Measurements from ENCODE around the gene HAUS3. TPM values are rescaled to one million over a fixed set of nuclear protein-coding genes. Genes with fewer than 3 reads are reported as not detected.

The HAUS3 gene
- total and polyA plus RNA-seq, 2 experiments from 2014 or later, result 13.8 to 14.9 TPM

DNA sequence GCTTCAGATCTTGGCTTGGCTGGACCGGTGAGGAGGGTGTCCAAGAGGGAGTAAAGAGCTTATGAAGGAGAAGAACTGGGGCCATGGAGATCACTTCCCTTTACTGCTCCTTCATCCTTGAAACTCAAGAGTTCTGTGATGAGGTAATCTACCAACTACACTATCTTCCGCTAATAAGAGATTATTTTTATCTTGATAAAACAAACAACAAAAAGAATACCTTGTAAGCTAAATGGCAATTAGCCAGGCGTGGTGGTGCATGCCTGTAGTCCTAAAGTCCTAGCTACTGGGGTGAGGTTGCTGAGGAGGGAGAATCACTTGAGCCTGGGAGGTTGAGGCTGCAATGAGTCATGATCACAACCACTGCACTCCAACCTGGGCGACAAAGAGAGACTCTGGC, 47.4 kb downstream of the HAUS3 start:
- Histone ChIP-seq H3F3A (ENCODE audit: insufficient read depth) (no peaks in the 10 kb centered on the region), H3K9me2 (ENCODE audit: insufficient read depth) (no peaks in the 10 kb centered on the region), H4K20me1 (ENCODE audit: insufficient read depth) (no peaks in the 10 kb centered on the region), H3K79me2 (ENCODE audit: insufficient read depth) (no peaks in the 10 kb centered on the region), H3K4me1 (ENCODE audit: insufficient read depth) (no peaks in the 10 kb centered on the region), H3K27ac (no peak overlapping the region), H3K9ac (no peak overlapping the region), H3K27me3 (replicated peaks; ENCODE audit: insufficient read depth) (no peaks in the 10 kb centered on the region), H3K4me2 (ENCODE audit: unreplicated experiment) (no peak overlapping the region), H3K36me3 (ENCODE audit: low read depth) (peaks cover 2% of the 10 kb centered on the region; the same call in 1 of the 2 replicates), H2AFZ (no peak overlapping the region), H3K9me3 (ENCODE audit: low read depth) (no peaks in the 10 kb centered on the region), H3K4me3 (no peak overlapping the region)
- TF ChIP-seq EZH2 (IDR thresholded peaks at IDR 0.05; ENCODE audit: insufficient read depth, poor library complexity, severe bottlenecking) (no peak), EZH2phosphoT487 (IDR thresholded peaks at IDR 0.05; ENCODE audit: insufficient read depth, low read depth) (no peak)
- no peak for DNase-seq
- WGBS, 2 experiments (ENCODE audit: low coverage in 1 of 2, low lambda C conversion rate in 2 of 2, missing lambda C conversion rate in 2 of 2), result 85% methylated on average over 4 of the region's 4 CpGs
- in situ Hi-C loops (cut with MboI), result no loop called here

DNA sequence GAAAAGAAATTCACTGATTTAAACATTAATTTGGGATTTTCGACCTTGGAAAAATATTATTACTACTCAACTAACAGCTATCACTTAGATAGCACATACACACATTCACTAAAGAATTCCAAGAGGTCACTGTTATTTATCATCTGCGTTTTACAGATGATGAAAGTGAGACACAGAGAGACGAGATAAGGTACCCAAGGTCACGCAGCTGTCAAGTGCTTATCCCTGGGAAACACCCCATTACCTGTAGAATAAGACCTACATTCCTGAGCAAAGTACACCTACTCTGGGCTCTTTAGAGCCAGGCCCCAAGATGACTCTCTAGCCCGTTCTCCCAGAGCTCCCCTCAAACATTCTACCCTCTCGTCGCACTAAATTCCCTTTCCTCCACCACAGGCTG, 48.6 kb downstream of the HAUS3 start:
- H2AFZ ChIP-seq, result no peak overlapping the region
- peaks cover 2% of the 10 kb centered on the region; the same call in 1 of the 2 replicates for H3K36me3 ChIP-seq (ENCODE audit: low read depth)
- H4K20me1 ChIP-seq (ENCODE audit: insufficient read depth), result no peaks in the 10 kb centered on the region
- no peak for DNase-seq
- no peak overlapping the region for H3K4me3 ChIP-seq
- no peak overlapping the region for H3K9ac ChIP-seq
- TF ChIP-seq EZH2 (IDR thresholded peaks at IDR 0.05; ENCODE audit: insufficient read depth, poor library complexity, severe bottlenecking) (no peak), EZH2phosphoT487 (IDR thresholded peaks at IDR 0.05; ENCODE audit: insufficient read depth, low read depth) (no peak)
- no peaks in the 10 kb centered on the region for H3K79me2 ChIP-seq (ENCODE audit: insufficient read depth)
- H3K9me2 ChIP-seq (ENCODE audit: insufficient read depth), result no peaks in the 10 kb centered on the region
- H3K27me3 ChIP-seq (replicated peaks; ENCODE audit: insufficient read depth), result no peaks in the 10 kb centered on the region
- in situ Hi-C loops (cut with MboI), result no loop called here
- H3K27ac ChIP-seq, result no peak overlapping the region
- no peak overlapping the region for H3K4me2 ChIP-seq (ENCODE audit: unreplicated experiment)
- H3K9me3 ChIP-seq (ENCODE audit: low read depth), result no peaks in the 10 kb centered on the region
- H3K4me1 ChIP-seq (ENCODE audit: insufficient read depth), result no peaks in the 10 kb centered on the region
- 82 to 86% methylated on average over 7 of the region's 7 CpGs for WGBS, 2 experiments (ENCODE audit: low coverage in 1 of 2, low lambda C conversion rate in 2 of 2, missing lambda C conversion rate in 2 of 2)
- H3F3A ChIP-seq (ENCODE audit: insufficient read depth), result no peaks in the 10 kb centered on the region

- Histone ChIP-seq H3K9me3 (ENCODE audit: low read depth) (no peaks in the 10 kb centered on the region), H3K4me3 (no peak overlapping the region), H2AFZ (no peak overlapping the region), H3K4me2 (ENCODE audit: unreplicated experiment) (no peak overlapping the region), H4K20me1 (ENCODE audit: insufficient read depth) (no peaks in the 10 kb centered on the region), H3K9ac (no peak overlapping the region), H3K4me1 (ENCODE audit: insufficient read depth) (no peaks in the 10 kb centered on the region), H3K27me3 (replicated peaks; ENCODE audit: insufficient read depth) (no peaks in the 10 kb centered on the region), H3K79me2 (ENCODE audit: insufficient read depth) (no peaks in the 10 kb centered on the region), H3K9me2 (ENCODE audit: insufficient read depth) (no peaks in the 10 kb centered on the region), H3F3A (ENCODE audit: insufficient read depth) (no peaks in the 10 kb centered on the region), H3K27ac (no peak overlapping the region), H3K36me3 (ENCODE audit: low read depth) (0 out of 2 replicates have a peak, but pooled peaks cover 5% of the 10 kb centered on the region)
- TF ChIP-seq EZH2phosphoT487 (IDR thresholded peaks at IDR 0.05; ENCODE audit: insufficient read depth, low read depth), result no peak
- in situ Hi-C loops (cut with MboI), result no loop called here
- DNase-seq, result no peak
Measured at GRCh38 chr4:2186865-2187172, 55.1 kb downstream of the HAUS3 start.

GRCh38 chr4:2186133-2186864, 55.6 kb downstream of the HAUS3 start:
- Histone ChIP-seq H4K20me1 (ENCODE audit: insufficient read depth) (no peaks in the 10 kb centered on the region), H3K36me3 (ENCODE audit: low read depth) (0 out of 2 replicates have a peak, but pooled peaks cover 5% of the 10 kb centered on the region), H3F3A (ENCODE audit: insufficient read depth) (no peaks in the 10 kb centered on the region), H3K4me3 (no peak overlapping the region), H3K4me2 (ENCODE audit: unreplicated experiment) (no peak overlapping the region), H3K27me3 (replicated peaks; ENCODE audit: insufficient read depth) (no peaks in the 10 kb centered on the region), H3K79me2 (ENCODE audit: insufficient read depth) (no peaks in the 10 kb centered on the region), H3K9me3 (ENCODE audit: low read depth) (no peaks in the 10 kb centered on the region), H3K9ac (no peak overlapping the region), H2AFZ (no peak overlapping the region), H3K27ac (no peak overlapping the region), H3K4me1 (ENCODE audit: insufficient read depth) (no peaks in the 10 kb centered on the region), H3K9me2 (ENCODE audit: insufficient read depth) (no peaks in the 10 kb centered on the region)
- DNase-seq, result no peak
- WGBS, 2 experiments (ENCODE audit: low coverage in 1 of 2, low lambda C conversion rate in 2 of 2, missing lambda C conversion rate in 2 of 2), result 66 to 67% methylated on average over 9 of the region's 9 CpGs
- in situ Hi-C loops (cut with MboI), result no loop called here
- TF ChIP-seq EZH2 (IDR thresholded peaks at IDR 0.05; ENCODE audit: insufficient read depth, poor library complexity, severe bottlenecking) (no peak), EZH2phosphoT487 (IDR thresholded peaks at IDR 0.05; ENCODE audit: insufficient read depth, low read depth) (no peak)

GRCh38 chr4:2183394-2183793, 58.5 kb downstream of the HAUS3 start:
- DNase-seq, result peak; percentile 7

More at GRCh38 chr4:2183394-2183793, 58.5 kb downstream of the HAUS3 start:
- Histone ChIP-seq H3K9ac (no peak overlapping the region), H3K9me3 (ENCODE audit: low read depth) (no peaks in the 10 kb centered on the region), H2AFZ (no peak overlapping the region), H3K79me2 (ENCODE audit: insufficient read depth) (no peaks in the 10 kb centered on the region), H3K36me3 (ENCODE audit: low read depth) (0 out of 2 replicates have a peak, but pooled peaks cover 5% of the 10 kb centered on the region), H4K20me1 (ENCODE audit: insufficient read depth) (no peaks in the 10 kb centered on the region), H3K27ac (no peak overlapping the region), H3K4me3 (no peak overlapping the region), H3K9me2 (ENCODE audit: insufficient read depth) (no peaks in the 10 kb centered on the region), H3K4me1 (ENCODE audit: insufficient read depth) (no peaks in the 10 kb centered on the region), H3F3A (ENCODE audit: insufficient read depth) (no peaks in the 10 kb centered on the region), H3K4me2 (ENCODE audit: unreplicated experiment) (no peak overlapping the region), H3K27me3 (replicated peaks; ENCODE audit: insufficient read depth) (no peaks in the 10 kb centered on the region)
- TF ChIP-seq EZH2phosphoT487 (IDR thresholded peaks at IDR 0.05; ENCODE audit: insufficient read depth, low read depth) (no peak), EZH2 (IDR thresholded peaks at IDR 0.05; ENCODE audit: insufficient read depth, poor library complexity, severe bottlenecking) (no peak)
- in situ Hi-C loops (cut with MboI), result no loop called here

All from GM23248 (cell line).